Right cardiac atrium (tissue), 5 donors: Measurements from ENCODE around the gene PHLPP1. TPM values are rescaled to one million over a fixed set of nuclear protein-coding genes. Genes with fewer than 3 reads are reported as not detected.

Experiments
- ATAC-seq, 2 donors: fragments of 200-7000 bp; cut with Tn5 transposase; one replicate each; pipeline versions ENCODE4 v1.8.0 to v1.9.1; 2020; ENCODE audit warnings: moderate library complexity in 2 of 2, mild to moderate bottlenecking in 1 of 2
- DNase-seq, 3 donors: peaks; one replicate each; pipeline ENCODE4 v3.0.0-alpha.2; 2020
- H3K27ac ChIP-seq: one replicate; pipeline ENCODE4 v1.5.1; 2013; ENCODE audit warnings: mild to moderate bottlenecking, low read length, control low read depth, moderate library complexity
- H3K27me3 ChIP-seq: one replicate; pipeline ENCODE4 v1.6.1; 2013; ENCODE audit not compliant: control insufficient read depth, insufficient read depth
- H3K4me1 ChIP-seq: one replicate; pipeline ENCODE4 v1.6.1; 2013; ENCODE audit warnings: low read length; ENCODE audit not compliant: control insufficient read depth, insufficient read depth
- H3K4me3 ChIP-seq: one replicate; pipeline ENCODE4 v1.5.1; 2013; ENCODE audit warnings: low read length, control low read depth
- H3K9me3 ChIP-seq: one replicate; pipeline ENCODE4 v1.6.1; 2013; ENCODE audit warnings: low read length; ENCODE audit not compliant: control insufficient read depth
- WGBS: extraction: QIAGEN DNeasy Blood & Tissue Kit; methylation state at CpG from one replicate; pipeline ENCODE4 v1.1.7; 2013; 5-methylcytosine and 5-hydroxymethylcytosine counted together
- intact Hi-C, 4 donors: fragments of 100-400 bp; cut with DNase I; formaldehyde crosslinking; loops; one replicate each; pipeline versions ENCODE4 v1.11.0 to v1.14.0; 2022 to 2023
- polyA plus RNA-seq: library from polyadenylated mRNA; stranded (reverse); fragments of 200-250 nt; gene quantifications from one replicate; pipeline ENCODE4 v1.2.3, GENCODE V29; 2013
- total RNA-seq, 4 donors: library from RNA; stranded (reverse); fragmentation: NEBNext Ultra II Directional; extraction: Animal tissue kit (Norgen Biotek cat#: 25700); gene quantifications; one replicate each; pipeline ENCODE4 v1.2.1, GENCODE V29; 2021
- donor health status: healthy with polysubstance abuse.
- donor health status: DM: no; HTN: yes; CAD: no.
- donor health status: DM: no; HTN: no; CAD: no.
- donor health status: DM: no; HTN: yes; CAD: no; lungs with severe emphysema.
- donor health status: DM: yes; HTN: yes; CAD: no.

PHLPP1 gene
- total and polyA plus RNA-seq, 5 donors, result 1.7 to 6.4 (median 4.9) TPM

DNA sequence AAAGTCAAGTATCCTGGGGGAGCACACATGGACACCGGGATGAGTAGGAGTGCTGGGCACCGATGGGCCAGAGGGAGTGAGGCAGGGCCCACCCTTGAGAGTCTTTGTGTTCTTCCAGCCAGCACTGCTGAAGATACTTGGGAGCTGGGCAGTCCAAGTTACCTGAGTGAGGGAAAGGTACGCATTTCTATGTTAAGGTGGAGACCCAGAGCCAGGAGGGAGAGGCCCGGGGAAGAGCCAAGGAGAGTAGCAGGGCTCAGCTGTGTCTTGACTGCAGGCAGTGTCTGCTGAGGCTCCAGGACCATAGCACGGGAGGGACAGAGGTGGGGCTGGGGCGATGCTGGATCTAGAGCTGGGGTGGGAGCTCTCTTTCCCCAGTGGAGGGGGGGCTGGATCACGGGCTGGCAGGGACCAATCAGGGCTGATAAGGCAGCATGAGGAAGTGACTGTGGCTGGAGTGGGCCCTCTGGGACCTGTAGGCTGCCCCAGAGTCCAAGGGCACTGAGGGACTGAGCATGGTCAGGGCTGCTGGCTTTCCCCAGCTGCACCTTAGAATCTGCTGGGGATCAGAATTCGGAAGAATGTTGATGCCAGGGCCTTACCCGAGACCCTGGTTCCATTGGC lies 289.2 kb downstream of the PHLPP1 start:
- no peak overlapping the region for H3K4me3 ChIP-seq
- DNase-seq (no peak), ATAC-seq (peak; percentile 11 to 30)
- no peak overlapping the region for H3K27ac ChIP-seq
- WGBS, result 86% methylated on average over 9 of the region's 9 CpGs
- no peaks in the 10 kb centered on the region for H3K27me3 ChIP-seq
- no peaks in the 10 kb centered on the region for H3K4me1 ChIP-seq
- H3K9me3 ChIP-seq, result no peaks in the 10 kb centered on the region
- intact Hi-C loops, result no loop called here

DNA sequence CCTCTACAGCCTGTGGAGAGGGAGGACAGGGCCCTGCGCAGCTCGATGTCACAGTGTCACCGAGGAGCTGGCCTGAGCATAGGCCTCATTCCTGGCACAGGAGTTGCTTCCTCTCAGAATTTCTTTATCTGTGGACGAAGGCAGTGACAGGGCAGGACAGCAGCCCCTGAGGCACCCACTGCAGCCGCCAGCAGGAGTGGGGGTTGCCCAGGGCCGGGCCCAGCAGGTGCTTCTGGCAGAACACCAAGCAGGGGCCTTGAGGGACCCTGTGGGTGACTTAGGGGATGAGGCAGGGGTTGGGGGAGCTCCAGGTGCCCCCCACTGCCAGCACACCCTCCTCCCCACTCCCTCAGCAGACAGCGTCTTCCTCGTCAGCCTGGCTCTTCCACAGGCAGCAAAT lies 290.0 kb downstream of the PHLPP1 start:
- Histone ChIP-seq H3K9me3 (no peaks in the 10 kb centered on the region), H3K27ac (no peak overlapping the region), H3K27me3 (no peaks in the 10 kb centered on the region), H3K4me1 (no peaks in the 10 kb centered on the region), H3K4me3 (no peak overlapping the region)
- ATAC-seq, result peak in 1 of 2 donors; percentile 18
- DNase-seq, result no peak
- intact Hi-C loops, result no loop called here
- 76% methylated on average over 8 of the region's 8 CpGs for WGBS

DNA sequence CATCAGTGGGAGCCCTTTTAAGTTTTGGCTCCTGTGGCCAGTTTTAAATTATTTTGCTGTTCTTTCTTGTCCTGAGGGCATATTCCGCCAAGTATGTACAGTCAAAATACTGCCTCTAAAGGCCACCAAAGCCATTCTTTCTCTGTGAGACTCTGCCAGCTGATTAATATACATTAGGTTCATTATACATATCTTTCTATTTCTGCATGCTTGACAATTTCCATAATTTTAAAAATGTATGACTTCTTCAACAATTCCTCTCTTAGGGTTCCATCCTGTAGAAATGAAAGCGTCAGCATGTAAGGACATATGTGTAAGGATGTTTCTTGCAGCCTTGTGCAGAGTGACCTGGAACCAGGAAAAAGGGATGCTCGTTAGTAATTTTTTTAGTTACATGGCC lies 291.9 kb downstream of the PHLPP1 start:
- intact Hi-C loops, result no loop called here
- WGBS, result 88% methylated on average over 3 of the region's 3 CpGs
- H3K4me1 ChIP-seq, result no peaks in the 10 kb centered on the region
- H3K27me3 ChIP-seq, result no peaks in the 10 kb centered on the region
- no peak for DNase-seq
- H3K4me3 ChIP-seq, result no peak overlapping the region
- H3K9me3 ChIP-seq, result no peaks in the 10 kb centered on the region
- H3K27ac ChIP-seq, result no peak overlapping the region
- no peak for ATAC-seq

DNA sequence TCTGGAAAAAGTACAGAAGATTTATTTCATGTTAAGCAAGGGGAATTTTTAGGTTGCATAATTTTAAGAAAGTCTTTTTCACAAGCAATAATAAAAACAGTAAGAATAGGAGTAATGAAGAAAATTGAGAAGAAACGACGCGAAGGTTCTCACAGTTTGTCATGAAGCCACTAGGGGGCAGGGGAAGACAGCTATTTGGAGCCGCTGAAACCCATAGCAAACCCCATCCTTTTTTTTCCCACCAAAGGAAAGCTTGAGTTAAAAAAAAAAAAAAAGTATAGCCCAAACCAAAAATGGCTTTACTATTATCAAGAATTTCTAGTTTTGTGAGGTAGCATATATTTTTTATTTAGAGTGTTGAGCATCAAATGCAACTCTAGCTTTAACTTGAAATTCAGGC lies 300.9 kb downstream of the PHLPP1 start:
- WGBS, result under 1% methylated on average over 4 of the region's 4 CpGs
- intact Hi-C loops, result loop anchor here (2.0 to 10.0 kb wide), 6 partner anchors 141 to 429 kb away; no protein-coding TSS in a partner anchor
- Histone ChIP-seq H3K9me3 (no peaks in the 10 kb centered on the region), H3K4me1 (no peaks in the 10 kb centered on the region), H3K4me3 (no peak overlapping the region), H3K27ac (no peak overlapping the region), H3K27me3 (no peaks in the 10 kb centered on the region)
- ATAC-seq (no peak), DNase-seq (no peak)

GRCh38 chr18:63017076-63017475 lies 301.7 kb downstream of the PHLPP1 start:
- H3K27me3 ChIP-seq, result no peaks in the 10 kb centered on the region
- no peak for DNase-seq

DNA sequence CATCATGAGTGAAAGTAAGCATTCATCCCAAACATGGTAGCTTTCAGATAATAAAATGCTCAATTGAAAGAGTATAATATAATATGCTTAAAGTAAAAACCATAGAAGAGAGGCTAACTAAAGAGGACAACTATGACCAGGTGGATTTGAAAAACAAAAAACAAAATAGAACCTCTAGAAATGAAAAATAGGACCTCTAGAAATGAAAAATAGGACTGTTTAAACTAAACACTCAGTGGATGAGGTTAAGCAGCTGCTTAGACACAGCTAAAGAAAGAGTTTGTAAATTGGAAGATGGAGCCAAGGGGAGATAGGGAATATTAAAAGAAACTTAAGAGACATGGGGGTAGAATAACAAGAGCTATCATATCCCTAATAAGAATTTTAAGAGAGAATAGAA lies 302.6 kb downstream of the PHLPP1 start:
- Histone ChIP-seq H3K9me3 (no peaks in the 10 kb centered on the region), H3K27ac (no peak overlapping the region), H3K27me3 (no peaks in the 10 kb centered on the region), H3K4me1 (no peaks in the 10 kb centered on the region), H3K4me3 (no peak overlapping the region)
- ATAC-seq (no peak), DNase-seq (no peak)
- intact Hi-C loops, result loop anchor here (2.0 to 10.0 kb wide), 6 partner anchors 139 to 427 kb away; no protein-coding TSS in a partner anchor

More at GRCh38 chr18:63017076-63017475, 301.7 kb downstream of the PHLPP1 start:
- H3K27ac ChIP-seq, result no peak overlapping the region
- no peaks in the 10 kb centered on the region for H3K9me3 ChIP-seq
- WGBS, result 61% methylated on average over 2 of the region's 2 CpGs
- ATAC-seq, result no peak
- H3K4me1 ChIP-seq, result no peaks in the 10 kb centered on the region
- H3K4me3 ChIP-seq, result no peak overlapping the region
- intact Hi-C loops, result loop anchor here (2.0 to 10.0 kb wide), 6 partner anchors 140 to 428 kb away; no protein-coding TSS in a partner anchor

- Histone ChIP-seq H3K4me1 (no peaks in the 10 kb centered on the region), H3K9me3 (no peaks in the 10 kb centered on the region), H3K27me3 (no peaks in the 10 kb centered on the region), H3K4me3 (no peak overlapping the region), H3K27ac (no peak overlapping the region)
- intact Hi-C loops, result loop anchor here in 2 of 4 donors (10.0 kb wide), 1 partner anchor 132 kb away; no protein-coding TSS in a partner anchor
- DNase-seq, result no peak
- 69% methylated on average over 26 of the region's 26 CpGs for WGBS
- no peak for ATAC-seq
These were observed 307.2 kb downstream of the PHLPP1 start for GRCh38 chr18:63022429-63023022.

DNA sequence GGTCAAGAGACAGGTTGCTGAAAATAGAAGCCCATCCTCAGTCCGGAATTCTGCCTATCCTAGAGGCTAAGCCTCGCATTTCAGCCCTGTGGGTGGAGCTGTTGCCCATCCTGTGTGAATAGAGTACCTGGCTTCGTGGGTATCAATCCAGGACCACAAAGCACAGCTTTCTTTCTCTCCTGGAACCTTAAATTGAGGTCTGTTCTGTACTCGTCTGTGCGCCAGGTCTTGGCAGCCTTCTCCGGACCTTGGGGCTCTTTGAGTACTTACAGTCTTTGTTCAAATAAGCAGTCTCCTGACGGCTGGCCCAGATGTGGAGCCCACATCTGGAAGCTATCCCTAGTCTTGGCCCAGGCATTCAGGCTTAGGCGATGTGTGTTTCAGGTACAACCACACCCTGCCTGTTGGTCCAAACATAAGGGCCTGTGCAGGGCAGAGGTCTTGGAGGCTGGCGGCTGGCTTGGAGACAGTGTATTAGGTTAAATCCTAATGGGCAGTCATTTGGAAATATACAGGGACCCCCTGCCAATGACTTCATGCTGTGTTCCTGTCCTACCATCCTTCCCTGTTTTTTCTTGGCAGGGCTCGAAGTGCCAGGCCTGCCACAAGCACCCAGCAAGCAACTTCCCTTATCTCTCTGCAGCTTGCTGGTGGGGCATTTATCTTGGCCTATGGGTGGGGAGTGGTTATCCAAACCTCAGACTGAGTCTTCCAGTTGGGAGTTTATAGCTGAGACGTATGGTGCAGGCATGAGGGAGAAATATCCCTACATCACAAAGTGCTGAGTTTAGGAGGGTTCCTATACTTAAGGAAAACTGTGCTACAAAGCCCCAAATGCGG lies 310.1 kb downstream of the PHLPP1 start:
- H3K27ac ChIP-seq, result no peak overlapping the region
- intact Hi-C loops, result loop anchor here in 2 of 4 donors (10.0 kb wide), 1 partner anchor 129 kb away; no protein-coding TSS in a partner anchor
- H3K4me1 ChIP-seq, result no peaks in the 10 kb centered on the region
- H3K4me3 ChIP-seq, result no peak overlapping the region
- H3K27me3 ChIP-seq, result no peaks in the 10 kb centered on the region
- ATAC-seq (peak; percentile 28 to 45), DNase-seq (no peak)
- 69% methylated on average over 12 of the region's 12 CpGs for WGBS
- no peaks in the 10 kb centered on the region for H3K9me3 ChIP-seq

GRCh38 chr18:63028380-63028779 lies 313.0 kb downstream of the PHLPP1 start:
- H3K27me3 ChIP-seq, result no peaks in the 10 kb centered on the region
- 77% methylated on average over 2 of the region's 2 CpGs for WGBS
- intact Hi-C loops, result loop anchor here in 2 of 4 donors (10.0 kb wide), 1 partner anchor 126 kb away; no protein-coding TSS in a partner anchor
- no peaks in the 10 kb centered on the region for H3K9me3 ChIP-seq
- DNase-seq, result no peak
- ATAC-seq, result no peak
- H3K4me3 ChIP-seq, result no peak overlapping the region
- H3K27ac ChIP-seq, result no peak overlapping the region
- H3K4me1 ChIP-seq, result no peaks in the 10 kb centered on the region
